IPS-11a (cell line): Measurements from ENCODE around the gene PERCC1.

Experiments used
- H3K4me3 ChIP-seq: one replicate; pipeline ENCODE4 v1.5.1; 2013; ENCODE audit warnings: low read depth, low read length, control low read depth

The PERCC1 gene

DNA sequence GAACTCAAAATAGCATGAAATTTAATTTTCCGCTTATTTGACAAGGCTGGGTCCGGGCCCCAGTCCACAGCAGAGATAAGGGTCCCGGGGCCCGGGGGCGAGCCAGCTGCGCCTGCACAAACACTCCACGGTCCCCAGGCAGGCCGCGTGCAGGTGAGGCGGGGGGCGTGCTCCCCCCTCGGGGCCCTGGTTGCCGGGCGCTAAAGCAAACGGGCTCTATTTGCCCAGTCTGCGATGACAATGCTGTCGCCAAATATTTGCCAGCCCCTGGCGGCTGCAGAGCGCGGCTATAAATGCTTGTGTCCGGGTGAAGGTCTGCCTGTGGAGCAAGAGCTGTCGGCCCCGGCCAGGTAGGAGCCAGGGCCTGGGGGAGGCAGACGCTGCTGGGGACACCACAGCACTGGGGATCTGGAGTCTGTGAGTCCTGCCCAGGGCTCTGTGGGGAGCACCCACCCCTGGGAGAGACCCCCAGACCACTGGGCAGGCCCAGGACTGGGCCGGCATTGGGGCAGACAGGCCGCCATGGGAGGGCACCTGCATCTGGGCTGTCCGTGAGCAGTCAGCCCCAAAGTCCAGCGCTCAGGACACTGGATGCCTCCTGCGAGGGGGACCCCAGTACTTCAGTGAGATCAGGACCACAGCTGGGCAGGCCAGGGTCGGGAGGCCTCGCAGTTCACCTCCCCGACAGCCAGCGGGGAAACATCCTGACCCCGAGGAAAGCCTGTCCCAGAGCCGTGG is at the start of gene PERCC1:
TSS of gene PERCC1 (plus strand) at position 320 of the 738 bp plus-strand sequence. CDS start 1,516 bp downstream, outside the sequence.
- H3K4me3 ChIP-seq, result no peak within 1 kb of the TSS

- no peak overlapping the region for H3K4me3 ChIP-seq
Measured at GRCh38 chr16:1381612-1382406, 49.1 kb upstream of the PERCC1 start.

DNA sequence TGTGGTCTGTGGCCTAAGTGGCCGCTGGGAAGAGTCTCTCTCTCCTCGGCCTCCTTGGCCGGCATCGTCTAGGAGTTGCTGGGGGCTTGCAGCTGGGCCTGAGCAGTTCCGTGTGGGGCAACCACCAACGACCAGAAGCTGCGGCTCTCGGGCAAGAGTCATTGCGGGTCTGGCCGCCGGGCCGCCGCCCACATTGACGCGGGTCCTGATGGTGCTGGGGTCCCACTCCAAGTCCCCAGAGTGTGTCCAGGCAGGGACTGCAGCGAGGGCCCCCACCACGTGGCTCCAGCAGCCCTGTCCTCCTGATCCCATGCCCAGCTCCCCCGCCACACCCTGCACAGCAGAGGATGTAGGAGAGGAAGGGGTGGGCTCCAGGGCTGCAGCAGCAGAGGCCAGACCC is 47.3 kb upstream of the PERCC1 start:
- no peak overlapping the region for H3K4me3 ChIP-seq

GRCh38 chr16:1385232-1385631 is 45.6 kb upstream of the PERCC1 start:
- H3K4me3 ChIP-seq, result no peak overlapping the region

GRCh38 chr16:1387331-1387730 is 43.5 kb upstream of the PERCC1 start:
- H3K4me3 ChIP-seq, result no peak overlapping the region

- no peak overlapping the region for H3K4me3 ChIP-seq
Measured at GRCh38 chr16:1389762-1390161, 41.1 kb upstream of the PERCC1 start.

DNA sequence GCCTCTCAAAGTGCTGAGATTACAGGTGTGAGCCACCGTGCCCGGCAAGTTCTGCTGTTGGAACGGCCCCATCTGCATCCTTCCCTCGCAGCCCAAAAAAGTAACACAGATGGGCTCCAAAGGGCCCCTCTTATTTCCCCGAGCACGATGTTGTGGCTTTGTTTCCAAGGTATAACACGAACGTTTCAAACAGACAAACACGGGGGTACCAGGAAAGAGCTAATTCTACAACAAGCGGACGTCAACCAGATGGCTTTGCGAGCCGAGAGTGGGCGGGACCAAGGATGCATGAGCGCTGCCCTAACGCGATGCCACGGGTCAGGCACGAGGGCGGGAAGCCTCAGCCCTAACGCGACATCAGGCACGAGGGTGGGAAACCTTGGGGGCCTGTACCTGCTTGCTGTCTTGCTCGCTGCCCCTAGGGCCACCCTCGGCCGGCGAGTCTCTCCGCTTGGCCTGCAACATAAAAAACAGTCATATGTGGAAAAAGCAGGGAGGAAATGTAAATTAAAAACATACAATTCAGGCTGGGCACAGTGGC is 40.6 kb upstream of the PERCC1 start:
- H3K4me3 ChIP-seq, result no peak overlapping the region

GRCh38 chr16:1392826-1393225 is 38.1 kb upstream of the PERCC1 start:
- no peak overlapping the region for H3K4me3 ChIP-seq

- H3K4me3 ChIP-seq, result no peak overlapping the region
Measured at GRCh38 chr16:1393613-1394176, 37.2 kb upstream of the PERCC1 start.

DNA sequence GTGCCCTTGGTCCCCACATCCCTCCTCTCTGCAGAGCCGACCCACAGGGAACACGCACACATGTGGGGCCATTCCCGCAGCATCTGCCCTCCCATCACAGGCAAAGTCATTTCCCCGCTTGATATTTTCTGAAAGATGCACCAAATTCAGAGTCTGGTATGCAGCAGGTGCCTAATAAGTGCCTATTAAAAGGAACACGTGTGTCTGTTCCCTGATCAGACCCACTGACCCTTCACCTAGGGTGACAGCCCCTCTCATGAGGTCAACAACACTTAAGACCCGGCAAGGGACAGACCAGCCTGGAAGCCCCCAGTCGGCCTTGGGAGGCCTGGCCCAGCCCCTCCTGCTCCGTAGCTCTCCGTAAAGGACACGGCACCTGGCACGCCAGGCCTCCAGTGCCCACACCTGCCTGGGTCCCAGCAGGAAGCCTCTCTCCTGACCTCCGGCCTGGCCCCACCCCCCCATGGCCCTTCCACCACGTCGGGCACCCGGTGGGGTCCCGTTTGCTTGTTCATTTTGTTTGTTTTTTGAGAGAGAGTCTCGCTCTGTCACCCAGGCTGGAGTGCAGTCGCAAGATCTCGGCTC is 36.4 kb upstream of the PERCC1 start:
- no peak overlapping the region for H3K4me3 ChIP-seq

DNA sequence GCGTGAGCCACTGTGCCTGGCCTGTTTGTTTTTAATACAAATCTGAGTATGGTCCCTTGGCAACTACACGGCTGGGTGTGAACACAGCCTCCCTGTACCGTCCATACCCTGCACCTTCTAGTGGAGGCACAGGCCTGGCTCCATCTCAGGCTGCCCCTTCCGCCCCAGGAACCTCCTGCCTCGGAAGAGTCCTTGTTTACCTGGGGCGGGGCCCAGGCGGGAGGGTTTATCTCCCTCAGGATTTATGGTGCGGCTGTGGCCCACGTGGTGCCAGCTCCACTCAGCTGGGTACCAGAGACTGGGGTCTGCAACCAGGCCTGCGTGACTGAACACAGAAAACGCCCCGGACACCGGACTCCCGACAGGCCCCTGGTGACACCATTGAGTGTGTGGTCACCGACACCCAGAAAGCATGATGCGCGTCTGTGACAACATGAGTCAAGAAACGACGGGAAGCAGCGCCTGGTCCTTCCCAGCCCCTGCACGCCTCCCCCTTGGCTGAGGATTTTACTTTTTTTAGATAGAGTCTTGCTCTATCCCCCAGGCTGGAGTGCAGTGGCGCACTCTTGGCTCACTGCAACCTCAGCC is 35.3 kb upstream of the PERCC1 start:
- H3K4me3 ChIP-seq, result no peak overlapping the region

- H3K4me3 ChIP-seq, result no peak overlapping the region
Measured at GRCh38 chr16:1397779-1398178, 33.1 kb upstream of the PERCC1 start.

GRCh38 chr16:1398351-1398750 is 32.5 kb upstream of the PERCC1 start:
- no peak overlapping the region for H3K4me3 ChIP-seq

- H3K4me3 ChIP-seq, result no peak overlapping the region
Measured at GRCh38 chr16:1398826-1399581, 31.9 kb upstream of the PERCC1 start.

DNA sequence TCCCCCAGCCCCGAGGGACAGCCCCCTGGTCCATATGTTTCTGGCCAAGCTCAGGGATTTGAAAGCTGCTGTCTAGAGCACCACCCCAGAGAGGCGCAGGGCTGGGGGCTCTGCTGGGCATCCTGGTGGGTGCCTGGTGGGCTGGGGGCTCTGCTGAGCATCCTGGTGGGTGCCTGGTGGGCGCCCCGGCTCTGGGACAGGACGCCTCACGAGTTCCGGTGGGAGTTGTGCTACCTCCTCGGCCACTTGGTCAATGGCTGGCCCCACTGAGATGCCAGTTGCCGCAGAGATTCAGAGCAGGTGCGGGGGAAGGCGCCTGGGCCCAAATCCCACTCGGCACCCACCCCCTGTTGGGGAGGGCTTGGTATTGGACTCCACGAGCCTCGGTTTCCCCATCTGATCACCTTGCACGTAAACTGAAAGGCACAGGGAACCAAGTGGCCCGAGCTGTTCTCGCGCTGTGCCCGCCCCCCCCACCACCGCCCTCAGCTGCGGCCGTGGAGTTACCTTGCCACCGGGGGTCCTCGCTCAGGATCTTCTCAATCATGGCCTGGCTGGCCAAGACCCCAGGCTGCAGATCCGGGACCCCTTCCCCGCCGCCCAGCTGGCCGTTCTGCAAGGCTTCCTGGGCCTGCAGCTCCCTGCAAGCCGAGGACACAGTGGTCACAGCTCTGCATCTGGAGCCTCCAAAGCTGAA is 29.7 kb upstream of the PERCC1 start:
- H3K4me3 ChIP-seq, result no peak overlapping the region

GRCh38 chr16:1401758-1402154 is 29.1 kb upstream of the PERCC1 start:
- H3K4me3 ChIP-seq, result no peak overlapping the region

DNA sequence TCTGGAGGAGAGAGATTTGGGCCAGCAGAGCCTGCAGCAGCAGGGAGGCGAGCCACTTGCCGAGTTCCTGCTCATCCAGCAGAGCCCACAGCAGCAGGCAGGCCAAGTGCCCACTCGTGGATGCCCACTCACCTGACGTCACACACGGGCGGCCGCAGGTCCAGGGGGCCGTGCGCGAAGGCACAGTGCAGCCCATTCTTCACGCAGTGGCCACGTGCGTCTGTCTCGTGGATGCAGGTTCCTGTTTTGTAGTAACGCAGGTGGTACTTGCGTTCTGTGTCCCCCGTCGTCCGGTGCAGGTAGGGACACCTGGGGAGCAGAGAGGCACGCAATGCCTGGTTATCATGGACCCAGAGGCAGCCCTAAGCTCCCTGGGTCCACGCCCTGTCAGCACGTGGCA is 27.8 kb upstream of the PERCC1 start:
- H3K4me3 ChIP-seq, result no peak overlapping the region

- H3K4me3 ChIP-seq, result no peak overlapping the region
Measured at GRCh38 chr16:1403733-1404132, 27.1 kb upstream of the PERCC1 start.

DNA sequence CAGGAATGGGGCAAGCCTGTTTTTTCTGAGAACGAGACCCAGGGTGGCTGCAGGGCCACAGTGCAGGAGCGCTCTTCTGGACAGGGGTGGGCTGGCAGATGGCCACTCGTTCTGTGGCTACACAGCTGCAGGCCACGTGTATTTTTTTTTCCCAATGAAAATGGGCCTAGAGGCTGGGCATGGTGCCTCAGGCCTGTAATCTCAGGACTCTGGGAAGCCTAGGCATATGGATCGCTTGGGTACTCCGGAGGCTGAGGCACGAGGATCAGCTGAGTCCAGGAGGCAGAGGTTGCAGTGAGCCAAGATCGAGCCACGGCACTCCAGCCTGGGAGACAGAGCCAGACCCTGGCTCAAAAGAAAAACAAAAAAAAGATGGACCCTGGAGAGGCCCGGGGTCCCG is 23.1 kb upstream of the PERCC1 start:
- H3K4me3 ChIP-seq, result no peak overlapping the region
